Mucosa of stomach (tissue), 1 donor: Measurements from ENCODE around the gene JSRP1.
"Not testable (repeated sequence)": the region's sequence is repeated elsewhere in the genome, so short reads cannot be mapped to it uniquely, and the experiment has no call there.

Source experiments
- H3K27me3 ChIP-seq: one replicate; pipeline ENCODE4 v1.7.0; 2013; ENCODE audit warnings: mild to moderate bottlenecking, low read length; ENCODE audit not compliant: control insufficient read depth, insufficient read depth
- H3K36me3 ChIP-seq: one replicate; pipeline ENCODE4 v1.7.0; 2013; ENCODE audit warnings: low read length; ENCODE audit not compliant: control insufficient read depth, insufficient read depth
- H3K4me1 ChIP-seq: one replicate; pipeline ENCODE4 v1.7.0; 2013; ENCODE audit warnings: mild to moderate bottlenecking, low read length; ENCODE audit not compliant: control insufficient read depth, insufficient read depth
- H3K4me3 ChIP-seq: one replicate; pipeline ENCODE4 v1.7.0; 2013; ENCODE audit warnings: low read length
- H3K9ac ChIP-seq: one replicate; pipeline ENCODE4 v1.7.0; 2013; ENCODE audit warnings: mild to moderate bottlenecking, low read length, moderate library complexity
- H3K9me3 ChIP-seq: one replicate; pipeline ENCODE4 v1.7.0; 2013; ENCODE audit warnings: mild to moderate bottlenecking, low read length, moderate library complexity; ENCODE audit not compliant: control insufficient read depth
- donor health status: Pancreatic carcinoma.

The JSRP1 gene

GRCh38 chr19:2288818-2289713, 32.8 kb upstream of the JSRP1 start:
- H3K4me1 ChIP-seq = peaks cover 10% of the 10 kb centered on the region
- H3K36me3 ChIP-seq = no peaks in the 10 kb centered on the region
- no peak overlapping the region for H3K4me3 ChIP-seq
- H3K9ac ChIP-seq = no peak overlapping the region
- no peaks in the 10 kb centered on the region for H3K9me3 ChIP-seq
- H3K27me3 ChIP-seq = peaks cover 71% of the 10 kb centered on the region

DNA sequence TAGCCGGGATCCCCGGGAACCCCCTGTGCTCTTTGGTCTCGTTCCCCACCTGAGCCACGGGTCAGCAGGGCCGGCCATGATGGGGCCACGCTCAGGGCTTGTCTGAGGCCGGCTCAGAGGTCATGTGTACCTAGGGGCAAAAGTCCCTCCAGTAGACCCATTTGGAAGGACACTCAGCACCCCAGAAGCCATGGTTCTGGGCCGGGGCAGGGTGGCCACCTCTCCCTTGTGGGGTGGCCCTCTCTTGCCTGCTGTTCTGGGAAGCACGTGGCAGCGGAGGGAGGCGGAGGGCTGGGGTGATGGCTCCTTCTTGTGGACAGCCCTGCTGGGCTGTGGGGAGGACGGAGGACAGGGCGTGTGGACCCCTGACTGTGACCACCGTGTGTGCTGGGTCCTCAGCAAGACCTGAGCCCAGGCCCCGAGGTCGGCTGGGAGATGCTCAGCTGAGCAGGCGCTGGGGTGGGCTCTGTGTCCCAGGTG, 32.2 kb upstream of the JSRP1 start:
- Histone ChIP-seq H3K27me3 (peaks cover 65% of the 10 kb centered on the region), H3K4me1 (peaks cover 10% of the 10 kb centered on the region), H3K36me3 (no peaks in the 10 kb centered on the region), H3K4me3 (no peak overlapping the region), H3K9ac (no peak overlapping the region), H3K9me3 (no peaks in the 10 kb centered on the region)

GRCh38 chr19:2287585-2288337, 31.5 kb upstream of the JSRP1 start:
- Histone ChIP-seq H3K9me3 (no peaks in the 10 kb centered on the region), H3K27me3 (peaks cover 67% of the 10 kb centered on the region), H3K4me1 (peaks cover 10% of the 10 kb centered on the region), H3K36me3 (no peaks in the 10 kb centered on the region), H3K4me3 (no peak overlapping the region), H3K9ac (no peak overlapping the region)

DNA sequence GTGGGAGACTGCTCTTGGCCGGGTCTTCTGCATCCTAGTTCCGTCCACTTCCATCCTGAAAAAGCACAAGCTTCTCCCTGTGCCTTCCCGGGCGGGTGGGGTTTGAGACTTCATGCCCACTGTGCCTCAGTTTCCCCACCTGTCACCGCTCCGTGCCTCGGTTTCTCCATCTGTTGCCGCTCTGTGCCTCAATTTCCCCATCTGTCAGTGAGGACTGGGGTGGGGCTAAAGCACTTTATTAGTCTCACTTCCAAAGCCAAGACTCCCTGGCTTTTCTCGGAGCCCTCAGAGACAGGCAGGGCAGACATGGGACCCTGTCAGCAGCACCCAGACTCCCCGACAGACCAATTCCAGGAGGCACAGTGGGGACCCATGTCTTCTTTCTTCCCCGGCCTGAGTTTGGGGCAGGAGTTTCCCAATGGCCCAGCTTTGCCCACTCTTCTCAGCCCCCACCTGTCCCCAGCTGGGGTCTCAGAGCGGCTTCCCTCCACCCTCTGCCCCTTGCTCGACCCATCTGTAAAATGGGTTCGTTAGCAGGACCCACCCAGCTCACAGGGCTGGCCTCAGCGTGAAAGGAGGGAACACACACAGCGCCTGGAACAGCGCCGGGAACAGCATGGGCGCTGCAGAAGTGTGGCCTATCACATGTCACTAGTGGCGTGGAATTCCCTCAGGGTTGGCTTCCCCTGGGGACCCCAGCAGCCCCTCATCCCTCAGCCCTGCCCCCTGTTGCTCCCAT, 30.4 kb upstream of the JSRP1 start:
- Histone ChIP-seq H3K9ac (no peak overlapping the region), H3K4me3 (no peak overlapping the region), H3K27me3 (peaks cover 69% of the 10 kb centered on the region), H3K36me3 (no peaks in the 10 kb centered on the region), H3K9me3 (no peaks in the 10 kb centered on the region), H3K4me1 (peaks cover 10% of the 10 kb centered on the region)

DNA sequence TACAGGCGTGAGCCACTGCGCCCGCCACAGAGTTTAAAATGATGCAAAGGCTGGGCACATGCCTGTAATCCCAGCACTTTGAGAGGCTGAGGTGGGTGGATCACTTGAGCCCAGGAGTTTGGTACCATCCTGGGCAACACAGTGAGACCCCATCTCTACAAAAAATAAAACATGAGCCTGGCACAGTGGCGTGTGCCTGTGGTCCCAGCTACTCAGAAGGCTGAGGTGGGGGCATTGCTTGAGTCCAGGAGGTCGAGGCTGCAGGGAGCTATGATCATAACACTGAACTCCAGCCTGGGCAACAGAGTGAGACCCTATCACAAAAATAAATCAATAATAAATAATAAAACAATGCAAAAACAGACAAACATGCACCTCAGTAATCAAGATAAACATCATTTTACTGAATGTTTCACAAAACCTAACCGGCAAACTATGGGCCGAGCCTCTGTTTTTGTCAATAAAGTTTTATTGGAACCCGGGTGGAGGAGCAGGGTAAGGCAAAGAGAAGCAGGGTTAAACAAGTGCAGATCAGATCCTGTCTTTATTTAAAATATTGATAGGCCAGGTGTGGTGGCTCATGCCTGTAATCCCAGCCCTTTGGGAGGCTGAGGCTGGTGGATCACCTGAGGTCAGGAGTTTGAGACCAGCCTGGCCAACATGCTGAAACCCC, 27.8 kb upstream of the JSRP1 start:
- no peaks in the 10 kb centered on the region for H3K4me1 ChIP-seq
- H3K27me3 ChIP-seq = peaks cover 44% of the 10 kb centered on the region
- H3K4me3 ChIP-seq = no peak overlapping the region
- no peaks in the 10 kb centered on the region for H3K36me3 ChIP-seq
- no peak overlapping the region for H3K9ac ChIP-seq
- no peaks in the 10 kb centered on the region for H3K9me3 ChIP-seq

- peaks cover 5% of the 10 kb centered on the region for H3K4me1 ChIP-seq
- no peaks in the 10 kb centered on the region for H3K36me3 ChIP-seq
- H3K4me3 ChIP-seq = no peak overlapping the region
- no peak overlapping the region for H3K9ac ChIP-seq
- no peaks in the 10 kb centered on the region for H3K9me3 ChIP-seq
- H3K27me3 ChIP-seq = peaks cover 33% of the 10 kb centered on the region
These were observed 26.6 kb upstream of the JSRP1 start for GRCh38 chr19:2282862-2283237.

DNA sequence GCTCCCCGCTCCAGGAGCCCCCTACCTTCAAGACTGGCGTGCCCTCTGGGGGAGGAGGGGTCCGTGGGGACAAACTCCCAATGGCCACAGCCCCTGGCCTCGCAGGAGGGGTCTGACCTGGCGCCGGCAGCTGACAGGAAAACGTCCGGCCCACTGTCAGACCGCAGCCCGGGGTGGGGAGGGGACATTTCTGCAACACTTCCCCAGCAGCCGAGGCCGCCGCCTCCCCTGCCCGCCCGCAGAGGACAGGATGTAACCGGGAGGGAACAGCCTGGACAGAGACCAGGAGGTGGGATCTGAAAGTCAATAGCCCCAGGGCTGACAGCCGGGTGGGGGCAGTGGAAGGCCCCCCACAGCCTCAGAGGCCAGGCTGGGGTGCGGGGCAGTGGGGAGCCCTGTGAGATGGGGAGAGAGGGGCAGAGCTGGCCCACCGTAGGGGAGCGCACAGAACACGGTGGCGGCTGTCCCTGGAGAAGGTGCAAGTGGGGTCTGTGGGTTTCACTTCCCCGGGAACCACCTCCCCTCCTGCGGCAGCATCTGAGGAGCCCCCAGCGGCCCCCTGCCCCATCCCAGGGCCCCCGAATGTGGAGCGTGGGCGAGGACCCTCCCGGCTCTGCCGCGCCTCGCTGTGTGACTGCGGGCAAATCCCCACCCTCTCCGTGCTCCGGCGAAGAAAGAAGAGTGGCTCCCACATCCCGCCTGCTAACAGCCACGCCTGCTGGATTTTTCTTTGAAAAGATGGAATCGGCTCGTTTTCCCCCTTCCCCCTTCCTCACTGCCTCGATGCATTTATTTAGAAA, 26.0 kb upstream of the JSRP1 start, which contains the start of gene PEAK3:
Gene PEAK3 (minus strand): TSS at position 114 of the 800 bp plus-strand sequence. CDS start 1,244 bp downstream, outside the sequence.
- Histone ChIP-seq H3K9ac (peak within 1 kb of the TSS; percentile 38), H3K27me3 (peaks cover 28% of the 10 kb centered on the region), H3K36me3 (no peaks in the 10 kb centered on the region), H3K4me3 (no peak within 1 kb of the TSS), H3K4me1 (peaks cover 5% of the 10 kb centered on the region), H3K9me3 (no peaks in the 10 kb centered on the region)

GRCh38 chr19:2281265-2282061, 25.2 kb upstream of the JSRP1 start:
- H3K4me3 ChIP-seq = not testable (repeated sequence)
- H3K9ac ChIP-seq = peak overlapping the region; percentile 38

GRCh38 chr19:2280633-2281264, 24.5 kb upstream of the JSRP1 start:
- Histone ChIP-seq H3K9ac (no peak overlapping the region), H3K4me3 (no peak overlapping the region), H3K9me3 (no peaks in the 10 kb centered on the region), H3K4me1 (peaks cover 15% of the 10 kb centered on the region), H3K27me3 (peaks cover 18% of the 10 kb centered on the region), H3K36me3 (no peaks in the 10 kb centered on the region)

More at GRCh38 chr19:2281265-2282061, 25.2 kb upstream of the JSRP1 start:
- peaks cover 23% of the 10 kb centered on the region for H3K27me3 ChIP-seq
- H3K4me1 ChIP-seq, H3K36me3 ChIP-seq, H3K9me3 ChIP-seq: not testable (repeated sequence)
